IMR-90 (cell line): ENCODE results near the gene LENG1.

Experiments used
- CEBPB ChIP-seq: IDR thresholded peaks from 2 replicates; pipeline ENCODE4 v1.6.1; 2012; ENCODE audit warnings: low read depth, low read length, improper control_type of control experiment
- CTCF ChIP-seq: conservative IDR thresholded peaks from 2 replicates; pipeline ENCODE4 v1.5.1; 2012; ENCODE audit warnings: mild to moderate bottlenecking, low read depth, low read length, improper control_type of control experiment
- MAFK ChIP-seq: IDR thresholded peaks from 2 replicates; pipeline ENCODE4 v1.6.1; 2012; ENCODE audit warnings: low read depth, low read length, improper control_type of control experiment
- MAZ ChIP-seq: IDR thresholded peaks from 2 replicates; pipeline ENCODE4 v1.6.1; 2012; ENCODE audit warnings: low read depth, mild to moderate bottlenecking, low read length, improper control_type of control experiment, moderate library complexity, borderline replicate concordance
- POLR2A ChIP-seq: IDR thresholded peaks from 2 replicates; pipeline ENCODE4 v1.6.1; 2012; ENCODE audit warnings: mild to moderate bottlenecking, low read depth, low read length
- RAD21 ChIP-seq: IDR thresholded peaks from 2 replicates; pipeline ENCODE4 v1.6.1; 2012; ENCODE audit warnings: low read length, improper control_type of control experiment
- RCOR1 ChIP-seq: IDR thresholded peaks from 2 replicates; pipeline ENCODE4 v1.6.1; 2012; ENCODE audit warnings: mild to moderate bottlenecking, low read length, improper control_type of control experiment; ENCODE audit not compliant: insufficient replicate concordance
- RFX5 ChIP-seq: IDR thresholded peaks from 2 replicates; pipeline ENCODE4 v1.8.0; 2012; ENCODE audit warnings: low read depth, mild to moderate bottlenecking, low read length, moderate library complexity
- SMC3 ChIP-seq: fragments of 150-350 bp; IDR thresholded peaks from 2 replicates; pipeline ENCODE4 v1.6.1; 2016; ENCODE audit warnings: low read depth, mild to moderate bottlenecking, antibody characterized with exemption, low read length, moderate library complexity
- USF2 ChIP-seq: fragments of 150-350 bp; IDR thresholded peaks from 2 replicates; pipeline ENCODE4 v1.6.1; 2017; ENCODE audit warnings: mild to moderate bottlenecking, antibody characterized with exemption, low read length, low read depth

- TF ChIP-seq CTCF: no peak
- no peak for TF ChIP-seq USF2
- no peak for TF ChIP-seq MAZ
- TF ChIP-seq RFX5: no peak
- TF ChIP-seq POLR2A: no peak
- no peak for TF ChIP-seq RCOR1
- TF ChIP-seq CEBPB: no peak
- no peak for TF ChIP-seq RAD21
- no peak for TF ChIP-seq MAFK
- no peak for TF ChIP-seq SMC3
Observed at GRCh38 chr19:54124393-54124792, 35.1 kb downstream of the LENG1 start.
